MCF 10A (cell line): ENCODE results near the gene SIAH1. TPM values are rescaled to one million over a fixed set of nuclear protein-coding genes. Genes with fewer than 3 reads are reported as not detected.
A peak's percentile ranks its signal among the peaks of the same experiment; 100 is the strongest.

Experiments
- BruUV-seq: library from RNA; stranded (reverse); fragments of 400-500 nt; replicated peaks from 2 replicates; lab custom pipeline; 2021; lab: Mats Ljungman, UMichigan
- CTCF ChIA-PET: fragments of 300-600 bp; sonication (Branson Sonifier 250); formaldehyde crosslinking; extraction: SDS; loops from one replicate; lab custom pipeline; 2021; ENCODE audit warnings: antibody characterized with exemption, inconsistent platforms; lab: Yijun Ruan, JAX
- POLR2A ChIA-PET: fragments of 300-600, 350-650 bp; sonication (Branson Sonifier 250); formaldehyde crosslinking; extraction: SDS; loops from one replicate; lab custom pipeline; 2020; ENCODE audit warnings: antibody characterized with exemption, inconsistent platforms; lab: Yijun Ruan, JAX
- DNase-seq: peaks from one replicate; pipeline ENCODE4 v3.0.0-alpha.2; 2018; ENCODE audit not compliant: unreplicated experiment
- H3K27ac Mint-ChIP-seq: one replicate; pipeline ENCODE4 v1.8.0; 2022; ENCODE audit warnings: mild to moderate bottlenecking, low read depth, mixed read lengths; ENCODE audit not compliant: unreplicated experiment
- H3K27me3 Mint-ChIP-seq: one replicate; pipeline ENCODE4 v1.8.0; 2022; ENCODE audit warnings: mixed read lengths; ENCODE audit not compliant: insufficient read depth, unreplicated experiment
- H3K36me3 Mint-ChIP-seq: one replicate; pipeline ENCODE4 v1.8.0; 2022; ENCODE audit warnings: mild to moderate bottlenecking, moderate library complexity, mixed read lengths; ENCODE audit not compliant: insufficient read depth, unreplicated experiment
- H3K4me1 Mint-ChIP-seq: one replicate; pipeline ENCODE4 v1.8.0; 2022; ENCODE audit warnings: mixed read lengths; ENCODE audit not compliant: insufficient read depth, unreplicated experiment
- H3K4me3 Mint-ChIP-seq: one replicate; pipeline ENCODE4 v1.8.0; 2022; ENCODE audit warnings: mild to moderate bottlenecking, moderate library complexity, mixed read lengths; ENCODE audit not compliant: unreplicated experiment
- H3K9me3 Mint-ChIP-seq: one replicate; pipeline ENCODE4 v1.8.0; 2022; ENCODE audit warnings: mixed read lengths; ENCODE audit not compliant: unreplicated experiment
- intact Hi-C: fragments of 100-400 bp; cut with micrococcal nuclease; formaldehyde crosslinking; loops from 2 replicates; pipeline ENCODE4 v1.14.1; 2022
- total RNA-seq: library from RNA; stranded (reverse); gene quantifications from 2 replicates; pipeline ENCODE4 v1.2.3, GENCODE V29; 2022
- TF ChIP-seq, protein P1 (sequence below): fragments of 200-600 bp; IDR thresholded peaks from one replicate; pipeline ENCODE4 v1.8.0; 2022; ENCODE audit warnings: antibody characterized with exemption, mild to moderate bottlenecking; ENCODE audit not compliant: unreplicated experiment

Gene SIAH1
- total RNA-seq, 1 experiment from 2014 or later = 22.4 TPM

GRCh38 chr16:48366165-48367093 lies 18.8 kb downstream of the SIAH1 start:
- intact Hi-C loops = loop anchor here (1.0 to 5.0 kb wide), 4 partner anchors 17 to 256 kb away; no protein-coding TSS in a partner anchor
- POLR2A ChIA-PET = interaction anchor here (0.6 to 6.2 kb wide), 22 partner anchors 10 to 1394 kb away, joined by 3 to 157 read pairs (median 7); partner anchors contain the start of genes N4BP1 and SIAH1
- peaks cover 48% of the 10 kb centered on the region for H3K4me1 Mint-ChIP-seq
- H3K27ac Mint-ChIP-seq = peak overlapping the region; percentile 95
- TSS peak; percentile 96 for BruUV-seq
- DNase-seq = peak; percentile 93
- H3K27me3 Mint-ChIP-seq = no peaks in the 10 kb centered on the region
- H3K4me3 Mint-ChIP-seq = peak overlapping the region; percentile 80
- CTCF ChIA-PET = interaction anchor here (0.5 to 3.6 kb wide), 14 partner anchors 10 to 264 kb away, joined by 3 to 25 read pairs (median 3); no protein-coding TSS in a partner anchor
- H3K36me3 Mint-ChIP-seq = peaks cover under 1% of the 10 kb centered on the region
- TF ChIP-seq, protein P1, sequence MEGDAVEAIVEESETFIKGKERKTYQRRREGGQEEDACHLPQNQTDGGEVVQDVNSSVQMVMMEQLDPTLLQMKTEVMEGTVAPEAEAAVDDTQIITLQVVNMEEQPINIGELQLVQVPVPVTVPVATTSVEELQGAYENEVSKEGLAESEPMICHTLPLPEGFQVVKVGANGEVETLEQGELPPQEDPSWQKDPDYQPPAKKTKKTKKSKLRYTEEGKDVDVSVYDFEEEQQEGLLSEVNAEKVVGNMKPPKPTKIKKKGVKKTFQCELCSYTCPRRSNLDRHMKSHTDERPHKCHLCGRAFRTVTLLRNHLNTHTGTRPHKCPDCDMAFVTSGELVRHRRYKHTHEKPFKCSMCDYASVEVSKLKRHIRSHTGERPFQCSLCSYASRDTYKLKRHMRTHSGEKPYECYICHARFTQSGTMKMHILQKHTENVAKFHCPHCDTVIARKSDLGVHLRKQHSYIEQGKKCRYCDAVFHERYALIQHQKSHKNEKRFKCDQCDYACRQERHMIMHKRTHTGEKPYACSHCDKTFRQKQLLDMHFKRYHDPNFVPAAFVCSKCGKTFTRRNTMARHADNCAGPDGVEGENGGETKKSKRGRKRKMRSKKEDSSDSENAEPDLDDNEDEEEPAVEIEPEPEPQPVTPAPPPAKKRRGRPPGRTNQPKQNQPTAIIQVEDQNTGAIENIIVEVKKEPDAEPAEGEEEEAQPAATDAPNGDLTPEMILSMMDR = no peak
- no peaks in the 10 kb centered on the region for H3K9me3 Mint-ChIP-seq

GRCh38 chr16:48365601-48366164 lies 19.5 kb downstream of the SIAH1 start:
- no peaks in the 10 kb centered on the region for H3K36me3 Mint-ChIP-seq
- peaks cover 44% of the 10 kb centered on the region for H3K4me1 Mint-ChIP-seq
- no peaks in the 10 kb centered on the region for H3K27me3 Mint-ChIP-seq
- intact Hi-C loops = loop anchor here (1.0 to 5.0 kb wide), 4 partner anchors 18 to 257 kb away; no protein-coding TSS in a partner anchor
- no peaks in the 10 kb centered on the region for H3K9me3 Mint-ChIP-seq
- peak; percentile 91 for DNase-seq
- TF ChIP-seq, protein P1 = no peak
- ChIA-PET CTCF (interaction anchor here (0.6 to 3.6 kb wide), 21 partner anchors 11 to 276 kb away, joined by 3 to 25 read pairs (median 4); no protein-coding TSS in a partner anchor), POLR2A (interaction anchor here (0.6 to 6.2 kb wide), 28 partner anchors 10 to 1024 kb away, joined by 3 to 157 read pairs (median 5); partner anchors contain the start of genes N4BP1 and SIAH1)
- peak overlapping the region; percentile 80 for H3K4me3 Mint-ChIP-seq
- H3K27ac Mint-ChIP-seq = peak overlapping the region; percentile 95
- no TSS peak for BruUV-seq

DNA sequence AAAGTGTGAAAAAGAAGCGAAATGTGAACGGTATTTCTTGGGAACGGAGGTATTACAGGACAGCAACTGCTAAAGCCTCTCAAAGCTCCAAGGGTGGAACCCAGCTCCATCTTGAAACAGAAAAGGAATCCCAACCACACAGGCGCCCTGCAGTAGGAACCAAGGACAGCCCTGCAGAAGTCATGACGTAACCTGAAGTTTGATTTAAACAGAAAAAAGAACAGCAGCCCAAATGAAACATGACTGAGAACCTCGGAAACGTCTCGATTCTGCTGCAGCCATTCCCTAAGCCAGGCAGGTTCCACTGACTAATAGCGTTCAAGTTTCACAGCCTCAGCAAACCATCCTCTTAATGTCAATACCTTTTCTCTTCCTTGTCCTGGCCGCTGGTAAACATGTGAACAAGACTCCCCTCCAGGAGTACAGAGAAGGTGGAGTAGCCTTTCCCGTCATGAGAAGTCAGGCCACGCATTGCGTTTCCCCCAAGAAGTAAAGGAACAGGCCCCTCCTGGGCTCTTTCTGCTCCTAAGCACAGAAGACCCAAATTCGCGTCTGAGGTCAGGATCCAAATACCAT lies 20.1 kb downstream of the SIAH1 start:
- intact Hi-C loops = loop anchor here (5.0 kb wide), 3 partner anchors 97 to 257 kb away; no protein-coding TSS in a partner anchor
- CTCF ChIA-PET = interaction anchor here (0.6 to 3.6 kb wide), 21 partner anchors 9 to 277 kb away, joined by 3 to 25 read pairs (median 4); no protein-coding TSS in a partner anchor
- BruUV-seq = no TSS peak
- H3K4me3 Mint-ChIP-seq = peak overlapping the region; percentile 80
- TF ChIP-seq, protein P1 = no peak
- POLR2A ChIA-PET = interaction anchor here (0.6 to 6.2 kb wide), 27 partner anchors 9 to 265 kb away, joined by 3 to 157 read pairs (median 4); partner anchors contain the start of genes N4BP1 and SIAH1
- DNase-seq = no peak
- H3K4me1 Mint-ChIP-seq = peaks cover 41% of the 10 kb centered on the region
- H3K36me3 Mint-ChIP-seq = no peaks in the 10 kb centered on the region
- H3K27ac Mint-ChIP-seq = peak overlapping the region; percentile 95
- no peaks in the 10 kb centered on the region for H3K9me3 Mint-ChIP-seq
- H3K27me3 Mint-ChIP-seq = no peaks in the 10 kb centered on the region
